Osteocyte (in vitro differentiated cells): ENCODE data around the gene KMT2B. TPM values are rescaled to one million over a fixed set of nuclear protein-coding genes. Genes with fewer than 3 reads are reported as not detected.

ENCODE experiments used
- DNase-seq: peaks from one replicate; pipeline ENCODE4 v3.0.0; 2021; ENCODE audit warnings: mixed read lengths; ENCODE audit not compliant: unreplicated experiment; ENCODE audit errors: extremely low spot score
- H3K27ac Mint-ChIP-seq: one replicate; pipeline ENCODE4 v1.8.0; 2021; ENCODE audit warnings: mild to moderate bottlenecking, mixed read lengths; ENCODE audit not compliant: unreplicated experiment
- H3K27me3 Mint-ChIP-seq: one replicate; pipeline ENCODE4 v1.8.0; 2021; ENCODE audit warnings: mixed read lengths; ENCODE audit not compliant: unreplicated experiment
- H3K36me3 Mint-ChIP-seq: one replicate; pipeline ENCODE4 v1.8.0; 2021; ENCODE audit warnings: mixed read lengths; ENCODE audit not compliant: unreplicated experiment
- H3K4me1 Mint-ChIP-seq: one replicate; pipeline ENCODE4 v1.8.0; 2021; ENCODE audit warnings: mixed read lengths; ENCODE audit not compliant: unreplicated experiment
- H3K4me3 Mint-ChIP-seq: one replicate; pipeline ENCODE4 v1.8.0; 2021; ENCODE audit warnings: mild to moderate bottlenecking, moderate library complexity, mixed read lengths; ENCODE audit not compliant: unreplicated experiment
- H3K9me3 Mint-ChIP-seq: one replicate; pipeline ENCODE4 v1.8.0; 2021; ENCODE audit warnings: mixed read lengths; ENCODE audit not compliant: unreplicated experiment
- CTCF ChIP-seq: fragments of 200-600 bp; sonication (generic); IDR thresholded peaks from 2 replicates; pipeline ENCODE4 v1.5.0; 2021; ENCODE audit warnings: antibody characterized with exemption, mild to moderate bottlenecking, moderate library complexity
- total RNA-seq: library from RNA; stranded (reverse); gene quantifications from 2 replicates; pipeline ENCODE4 v1.2.1, GENCODE V29; 2021

Gene KMT2B
- total RNA-seq, 1 donor from 2014 or later, result 45.1 TPM

GRCh38 chr19:35783469-35784434 is 65.9 kb downstream of the KMT2B start:
- DNase-seq, result no peak
- Mint-ChIP-seq H3K4me3 (no peak overlapping the region), H3K27ac (no peak overlapping the region), H3K9me3 (no peaks in the 10 kb centered on the region), H3K36me3 (peaks cover 12% of the 10 kb centered on the region), H3K27me3 (no peaks in the 10 kb centered on the region), H3K4me1 (no peaks in the 10 kb centered on the region)
- no peak for TF ChIP-seq CTCF

- H3K9me3 Mint-ChIP-seq, result no peaks in the 10 kb centered on the region
- no peak for DNase-seq
- no peaks in the 10 kb centered on the region for H3K27me3 Mint-ChIP-seq
- no peaks in the 10 kb centered on the region for H3K4me1 Mint-ChIP-seq
- TF ChIP-seq CTCF, result no peak
- no peak overlapping the region for H3K27ac Mint-ChIP-seq
- no peak overlapping the region for H3K4me3 Mint-ChIP-seq
- H3K36me3 Mint-ChIP-seq, result peaks cover 11% of the 10 kb centered on the region
Measured at GRCh38 chr19:35784503-35785338, 66.9 kb downstream of the KMT2B start.

GRCh38 chr19:35785339-35785627 is 67.5 kb downstream of the KMT2B start:
- no peak for DNase-seq
- Mint-ChIP-seq H3K4me3 (no peak overlapping the region), H3K4me1 (no peaks in the 10 kb centered on the region), H3K27ac (no peak overlapping the region), H3K36me3 (peaks cover 10% of the 10 kb centered on the region), H3K9me3 (no peaks in the 10 kb centered on the region), H3K27me3 (no peaks in the 10 kb centered on the region)
- TF ChIP-seq CTCF, result no peak

GRCh38 chr19:35786299-35787160 is 68.7 kb downstream of the KMT2B start:
- no peak for DNase-seq
- Mint-ChIP-seq H3K4me3 (no peak overlapping the region), H3K27ac (no peak overlapping the region), H3K4me1 (no peaks in the 10 kb centered on the region), H3K9me3 (no peaks in the 10 kb centered on the region), H3K27me3 (no peaks in the 10 kb centered on the region), H3K36me3 (peaks cover 6% of the 10 kb centered on the region)
- TF ChIP-seq CTCF, result no peak
